Breast epithelium (tissue), 3 donors: ENCODE results near the gene SFSWAP.

Experiments used
- POLR2A ChIP-seq: fragments of 450-650 bp; IDR thresholded peaks from one replicate; pipeline ENCODE4 v1.6.1; 2016; ENCODE audit warnings: antibody characterized with exemption, mild to moderate bottlenecking, moderate library complexity
- TF ChIP-seq, protein P1 (sequence below), 3 donors: fragments of 450-650 bp; IDR thresholded peaks; one replicate each; pipeline ENCODE4 v1.5.1; 2016 to 2017; ENCODE audit warnings: antibody characterized with exemption in 3 of 3, mild to moderate bottlenecking in 3 of 3, moderate library complexity in 3 of 3

DNA sequence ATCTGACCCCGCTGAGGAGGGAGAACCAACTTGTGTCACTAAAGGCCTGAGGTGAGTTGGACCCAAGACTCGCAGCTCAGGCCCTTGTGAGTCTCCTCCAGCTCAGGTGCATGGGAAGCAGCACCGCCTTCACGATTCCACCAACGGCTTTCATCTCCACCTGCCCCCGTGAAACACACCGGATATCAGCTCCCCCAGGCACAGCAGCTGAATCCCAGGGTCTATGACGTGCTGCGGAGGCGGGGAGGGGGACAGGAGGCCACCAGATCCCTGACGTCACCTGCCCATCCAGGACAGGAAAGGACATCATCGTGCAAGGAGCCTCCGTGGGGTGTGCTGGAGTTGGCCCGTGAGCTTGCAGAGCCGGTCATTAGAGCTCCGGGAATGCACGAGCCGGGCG is 18.5 kb upstream of the SFSWAP start:
- TF ChIP-seq, protein P1, sequence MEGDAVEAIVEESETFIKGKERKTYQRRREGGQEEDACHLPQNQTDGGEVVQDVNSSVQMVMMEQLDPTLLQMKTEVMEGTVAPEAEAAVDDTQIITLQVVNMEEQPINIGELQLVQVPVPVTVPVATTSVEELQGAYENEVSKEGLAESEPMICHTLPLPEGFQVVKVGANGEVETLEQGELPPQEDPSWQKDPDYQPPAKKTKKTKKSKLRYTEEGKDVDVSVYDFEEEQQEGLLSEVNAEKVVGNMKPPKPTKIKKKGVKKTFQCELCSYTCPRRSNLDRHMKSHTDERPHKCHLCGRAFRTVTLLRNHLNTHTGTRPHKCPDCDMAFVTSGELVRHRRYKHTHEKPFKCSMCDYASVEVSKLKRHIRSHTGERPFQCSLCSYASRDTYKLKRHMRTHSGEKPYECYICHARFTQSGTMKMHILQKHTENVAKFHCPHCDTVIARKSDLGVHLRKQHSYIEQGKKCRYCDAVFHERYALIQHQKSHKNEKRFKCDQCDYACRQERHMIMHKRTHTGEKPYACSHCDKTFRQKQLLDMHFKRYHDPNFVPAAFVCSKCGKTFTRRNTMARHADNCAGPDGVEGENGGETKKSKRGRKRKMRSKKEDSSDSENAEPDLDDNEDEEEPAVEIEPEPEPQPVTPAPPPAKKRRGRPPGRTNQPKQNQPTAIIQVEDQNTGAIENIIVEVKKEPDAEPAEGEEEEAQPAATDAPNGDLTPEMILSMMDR (IDR thresholded peaks at IDR 0.05): no peak
- TF ChIP-seq POLR2A: no peak
